Measurements from ENCODE around the gene IFNK. TPM values are rescaled to one million over a fixed set of nuclear protein-coding genes. Genes with fewer than 3 reads are reported as not detected.

The IFNK gene, protein sequence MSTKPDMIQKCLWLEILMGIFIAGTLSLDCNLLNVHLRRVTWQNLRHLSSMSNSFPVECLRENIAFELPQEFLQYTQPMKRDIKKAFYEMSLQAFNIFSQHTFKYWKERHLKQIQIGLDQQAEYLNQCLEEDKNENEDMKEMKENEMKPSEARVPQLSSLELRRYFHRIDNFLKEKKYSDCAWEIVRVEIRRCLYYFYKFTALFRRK
- not detected in 5 replicates for total RNA-seq (2022; extraction: Qiagen RNA extraction; ENCODE audit: low read depth)

DNA sequence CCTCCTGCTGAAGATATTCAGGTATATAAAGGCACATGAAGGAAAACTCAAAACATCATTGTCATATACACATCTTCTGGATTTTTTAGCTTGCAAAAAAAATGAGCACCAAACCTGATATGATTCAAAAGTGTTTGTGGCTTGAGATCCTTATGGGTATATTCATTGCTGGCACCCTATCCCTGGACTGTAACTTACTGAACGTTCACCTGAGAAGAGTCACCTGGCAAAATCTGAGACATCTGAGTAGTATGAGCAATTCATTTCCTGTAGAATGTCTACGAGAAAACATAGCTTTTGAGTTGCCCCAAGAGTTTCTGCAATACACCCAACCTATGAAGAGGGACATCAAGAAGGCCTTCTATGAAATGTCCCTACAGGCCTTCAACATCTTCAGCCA is at the start of gene IFNK:
Gene IFNK (plus strand): TSS at position 55 of the 400 bp plus-strand sequence. CDS start 47 bp downstream, at position 102.

DNA sequence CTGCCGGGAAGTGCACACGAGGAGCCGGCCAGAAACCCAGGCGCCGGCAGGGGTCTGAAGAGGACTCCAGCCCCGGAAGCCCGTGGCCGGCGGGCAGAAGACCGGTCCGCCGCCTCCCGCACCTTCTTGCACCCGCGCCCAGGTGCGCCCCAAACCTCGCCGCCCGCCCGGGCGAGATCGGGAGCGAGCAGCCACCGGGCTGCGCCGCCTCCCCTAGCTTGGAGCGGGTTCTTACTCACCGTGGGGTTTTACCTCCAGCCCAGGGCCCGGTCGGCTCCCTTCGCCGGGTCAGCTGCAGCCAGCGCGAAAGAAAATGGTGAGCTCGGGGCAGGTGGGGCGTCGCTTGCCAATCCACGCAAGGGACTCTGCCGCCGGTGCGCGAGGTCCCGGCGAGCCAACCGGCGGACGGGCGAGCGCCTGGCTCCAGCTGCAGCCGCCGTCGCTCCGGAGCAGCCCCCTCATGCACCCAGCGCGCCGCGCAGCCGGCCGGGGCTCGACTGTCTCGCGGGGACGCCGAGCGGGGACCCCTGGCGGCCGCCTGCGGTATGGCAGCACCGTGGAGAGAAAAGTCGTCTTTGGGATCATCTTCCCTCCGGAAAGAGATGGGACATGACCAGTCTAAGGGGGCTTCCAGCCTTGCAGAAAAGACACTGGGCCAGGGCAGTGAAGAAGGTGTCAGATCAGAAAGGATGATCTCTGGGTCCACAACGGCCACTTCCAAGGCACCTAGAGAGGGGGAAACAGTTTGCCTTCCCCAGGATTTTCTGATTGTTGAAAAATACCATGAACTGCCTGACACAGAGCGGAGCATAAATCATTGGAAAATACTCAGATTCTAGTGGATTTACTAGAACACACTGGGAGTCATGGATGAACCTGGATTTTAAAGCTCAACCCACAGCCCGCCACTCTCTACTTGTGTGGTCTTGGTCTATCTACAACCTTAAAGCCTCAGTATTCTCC is 5.5 kb downstream of the IFNK start, which contains the start of gene MOB3B:
Gene MOB3B (minus strand): TSS at position 499 of the 963 bp plus-strand sequence. CDS start 74,264 bp downstream, outside the sequence.

DNA sequence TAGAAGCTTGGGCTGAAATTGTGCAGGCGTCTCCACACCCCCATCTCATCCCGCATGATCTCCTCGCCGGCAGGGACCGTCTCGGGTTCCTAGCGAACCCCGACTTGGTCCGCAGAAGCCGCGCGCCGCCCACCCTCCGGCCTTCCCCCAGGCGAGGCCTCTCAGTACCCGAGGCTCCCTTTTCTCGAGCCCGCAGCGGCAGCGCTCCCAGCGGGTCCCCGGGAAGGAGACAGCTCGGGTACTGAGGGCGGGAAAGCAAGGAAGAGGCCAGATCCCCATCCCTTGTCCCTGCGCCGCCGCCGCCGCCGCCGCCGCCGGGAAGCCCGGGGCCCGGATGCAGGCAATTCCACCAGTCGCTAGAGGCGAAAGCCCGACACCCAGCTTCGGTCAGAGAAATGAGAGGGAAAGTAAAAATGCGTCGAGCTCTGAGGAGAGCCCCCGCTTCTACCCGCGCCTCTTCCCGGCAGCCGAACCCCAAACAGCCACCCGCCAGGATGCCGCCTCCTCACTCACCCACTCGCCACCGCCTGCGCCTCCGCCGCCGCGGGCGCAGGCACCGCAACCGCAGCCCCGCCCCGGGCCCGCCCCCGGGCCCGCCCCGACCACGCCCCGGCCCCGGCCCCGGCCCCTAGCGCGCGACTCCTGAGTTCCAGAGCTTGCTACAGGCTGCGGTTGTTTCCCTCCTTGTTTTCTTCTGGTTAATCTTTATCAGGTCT is 49.0 kb downstream of the IFNK start, which contains the start of gene C9orf72:
Gene C9orf72 (minus strand): TSS at position 564 of the 716 bp plus-strand sequence. CDS start 6,361 bp downstream, outside the sequence.

Other genes starting within 250 kb of the IFNK start
- not detected in 5 replicates for gene EQTN, start 227.1 kb upstream of the IFNK start, total RNA-seq (2022; extraction: Qiagen RNA extraction; ENCODE audit: low read depth)
- gene MOB3B, start 5.5 kb downstream of the IFNK start, total RNA-seq (2022; extraction: Qiagen RNA extraction; ENCODE audit: low read depth) = 7.2 to 11.0 TPM (median 9.6 TPM) in 5 replicates
- 3.3 to 5.8 TPM (median 4.8 TPM) in 5 replicates for gene C9orf72, start 49.2 kb downstream of the IFNK start, total RNA-seq (2022; extraction: Qiagen RNA extraction; ENCODE audit: low read depth)

Measured in A549 treated with GW870086 at 1 μM for 4 hours (cell line).